Measurements from ENCODE around the gene CD84.
"Not testable (repeated sequence)": the region's sequence is repeated elsewhere in the genome, so short reads cannot be mapped to it uniquely, and the experiment has no call there.

Gene CD84

GRCh38 chr1:160519642-160520435, 59.5 kb downstream of the CD84 start:
- DNase-seq (ENCODE audit: low read depth in 1 of 2, low spot score in 1 of 2), result no peak

DNA sequence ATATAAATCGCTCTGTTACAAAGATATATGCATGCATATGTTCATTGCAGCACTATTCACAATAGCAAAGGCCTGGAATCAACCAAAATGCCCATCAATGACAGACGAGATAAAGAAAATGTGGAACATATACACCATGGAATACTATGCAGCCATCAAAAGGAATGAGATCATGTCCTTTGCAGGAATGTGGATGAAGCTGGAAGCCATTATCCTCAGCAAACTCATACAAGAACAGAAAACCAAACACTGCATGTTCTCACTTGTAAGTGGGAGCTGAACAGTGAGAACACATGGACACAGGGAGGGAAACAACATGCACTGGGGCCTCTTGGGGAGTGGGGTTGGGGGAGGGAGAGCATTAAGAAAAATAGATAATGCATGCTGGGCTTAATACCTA, 61.8 kb downstream of the CD84 start:
- DNase-seq (ENCODE audit: low read depth in 1 of 2, low spot score in 1 of 2), result not testable (repeated sequence)

DNA sequence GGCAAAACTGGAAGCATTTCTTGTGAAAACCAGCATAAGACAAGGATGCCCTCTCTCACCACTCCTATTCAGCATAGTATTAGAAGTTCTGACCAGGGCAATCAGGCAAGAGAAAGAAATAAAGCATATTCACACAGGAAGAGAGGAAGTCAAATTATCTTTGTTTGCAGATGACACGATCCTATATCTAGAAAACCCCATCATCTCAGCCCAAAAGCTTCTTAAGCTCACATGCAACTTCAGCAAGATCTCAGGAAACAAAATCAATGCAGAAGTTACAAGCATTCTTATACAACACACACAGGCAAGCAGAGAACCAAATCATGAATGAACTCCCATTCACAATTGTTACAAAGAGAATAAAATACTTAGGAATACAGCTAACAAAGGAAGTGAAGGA, 63.4 kb downstream of the CD84 start:
- not testable (repeated sequence) for DNase-seq (ENCODE audit: low read depth in 1 of 2, low spot score in 1 of 2)

DNA sequence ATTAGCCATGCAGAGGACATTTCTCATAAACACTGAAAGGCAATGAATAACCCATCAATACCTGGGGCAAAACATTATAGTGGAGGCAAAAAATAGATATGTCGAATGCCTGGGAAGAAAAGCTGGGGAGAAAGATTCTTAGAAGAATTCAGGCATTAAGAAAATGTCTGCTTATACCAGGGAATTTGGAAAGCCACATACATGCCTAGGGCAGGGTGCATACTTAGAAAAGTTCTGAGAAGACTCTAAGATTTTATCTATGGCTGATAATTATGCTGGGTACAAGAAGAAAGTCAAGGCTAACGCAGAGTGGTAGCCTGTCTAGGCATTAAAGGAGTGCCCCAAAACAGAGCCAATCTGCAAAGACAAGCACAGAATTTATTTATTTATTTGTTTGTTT, 74.6 kb downstream of the CD84 start:
- no peak for DNase-seq (ENCODE audit: low read depth in 1 of 2, low spot score in 1 of 2)

GRCh38 chr1:160503087-160503486, 76.2 kb downstream of the CD84 start:
- no peak for DNase-seq (ENCODE audit: low read depth in 1 of 2, low spot score in 1 of 2)

DNA sequence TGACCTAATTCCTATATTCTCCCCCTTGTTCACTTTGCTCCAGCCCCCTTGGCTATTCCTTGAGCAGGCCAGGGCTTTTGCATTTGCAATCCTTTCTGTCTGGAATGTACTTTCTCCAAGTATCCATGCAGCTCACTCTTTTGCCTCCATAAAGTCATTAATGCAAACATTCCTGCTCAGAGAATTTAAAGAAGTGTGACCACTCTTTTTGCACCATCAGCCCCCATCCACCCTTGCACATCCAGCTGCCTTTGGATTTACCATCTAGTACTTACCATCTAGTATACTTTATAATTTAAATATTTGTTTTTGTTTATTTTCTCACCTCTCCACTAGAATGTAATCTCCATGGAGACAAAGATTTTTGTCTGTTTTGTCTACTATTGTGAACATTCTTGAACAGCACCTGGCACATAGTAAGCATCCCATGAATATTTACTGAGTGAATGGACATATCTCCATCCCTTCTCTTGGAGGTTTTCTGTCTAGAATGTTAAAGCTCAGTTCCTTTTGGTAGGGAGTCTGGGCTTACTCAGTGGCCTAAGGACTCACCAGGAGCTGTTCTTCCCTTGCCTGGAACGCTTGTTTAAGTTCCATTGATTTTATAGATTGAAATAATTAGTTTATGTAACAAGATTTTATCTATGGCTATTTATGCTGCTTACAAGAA, 78.8 kb downstream of the CD84 start:
- DNase-seq (ENCODE audit: low read depth in 1 of 2, low spot score in 1 of 2), result no peak

DNA sequence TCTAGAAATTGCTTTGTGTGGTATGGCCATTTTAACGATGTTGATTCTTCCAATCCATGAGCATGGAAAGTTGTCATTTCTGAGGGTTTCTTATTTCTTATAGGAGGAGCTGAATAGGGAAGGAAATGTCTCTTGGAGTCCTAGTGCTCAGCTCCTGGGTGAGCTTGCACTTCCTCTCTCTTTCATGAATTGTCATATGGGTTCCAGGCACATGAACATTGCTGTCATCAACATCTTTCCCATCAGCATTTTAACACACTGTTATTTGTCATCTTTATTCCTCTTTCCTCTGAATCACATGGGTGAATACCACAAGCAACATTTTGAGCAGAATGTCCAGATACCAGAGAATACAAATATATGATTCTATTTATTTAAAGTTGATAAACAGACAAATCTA, 79.7 kb downstream of the CD84 start:
- DNase-seq (ENCODE audit: low read depth in 1 of 2, low spot score in 1 of 2), result no peak

GRCh38 chr1:160498301-160499065, 80.8 kb downstream of the CD84 start:
- DNase-seq (ENCODE audit: low read depth in 1 of 2, low spot score in 1 of 2), result not testable (repeated sequence)

GRCh38 chr1:160496334-160496733, 83.0 kb downstream of the CD84 start:
- DNase-seq (ENCODE audit: low read depth in 1 of 2, low spot score in 1 of 2), result no peak

DNA sequence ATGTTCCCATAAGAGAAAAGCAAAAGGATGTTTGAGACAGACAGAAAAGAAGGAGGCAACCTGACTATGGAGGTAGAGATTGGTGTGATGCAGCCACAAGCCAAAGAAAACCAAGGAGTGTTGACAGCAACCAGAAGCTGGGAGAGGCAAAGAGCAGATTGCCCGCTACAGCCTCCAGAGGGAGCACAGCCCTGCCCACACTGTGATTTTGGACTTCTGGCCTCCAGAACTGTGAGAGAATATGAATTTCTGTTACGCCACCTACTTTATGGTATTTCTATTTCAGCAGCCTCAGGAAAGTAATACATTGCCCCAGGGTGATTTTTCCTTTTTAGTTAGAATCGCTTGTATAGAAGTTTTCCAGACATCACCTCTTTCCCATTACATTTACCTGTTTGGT, 84.7 kb downstream of the CD84 start:
- no peak for DNase-seq (ENCODE audit: low read depth in 1 of 2, low spot score in 1 of 2)

- no peak for DNase-seq (ENCODE audit: low read depth in 1 of 2, low spot score in 1 of 2)
Measured at GRCh38 chr1:160492617-160493016, 86.7 kb downstream of the CD84 start.

- DNase-seq (ENCODE audit: low read depth in 1 of 2, low spot score in 1 of 2), result no peak
Measured at GRCh38 chr1:160491981-160492380, 87.3 kb downstream of the CD84 start.
